H1 (cell line): ENCODE measurements around the gene UPF1.
A peak's percentile ranks its signal among the peaks of the same experiment; 100 is the strongest.

Experiments used
- BRCA1 ChIP-seq: IDR thresholded peaks from 2 replicates; pipeline ENCODE4 v1.6.1; 2012; ENCODE audit warnings: low read depth, low read length, improper control_type of control experiment
- CBX8 ChIP-seq: fragments of 300-800, 300-1000 bp; sonication (generic); IDR thresholded peaks from 2 replicates; pipeline ENCODE4 v1.7.1; 2016; ENCODE audit warnings: low read depth, low read length, borderline replicate concordance
- EGR1 ChIP-seq: IDR thresholded peaks from 2 replicates; pipeline ENCODE4 v1.6.1; 2011; ENCODE audit warnings: low read depth, low read length, borderline replicate concordance
- POLR2A ChIP-seq, 2 experiments: IDR thresholded peaks; 1 replicate in 1 of 2; 2 replicates in 1 of 2; pipeline ENCODE4 v1.6.1; 2011; ENCODE audit warnings: low read depth in 2 of 2, low read length in 2 of 2, mild to moderate bottlenecking in 2 of 2; ENCODE audit errors: control extremely low read depth in 1 of 2
- POLR2AphosphoS5 ChIP-seq: IDR thresholded peaks from 2 replicates; pipeline ENCODE4 v1.6.1; 2011; ENCODE audit warnings: low read depth, low read length
- RFX5 ChIP-seq: IDR thresholded peaks from 2 replicates; pipeline ENCODE4 v1.6.1; 2011; ENCODE audit warnings: low read depth, low read length, improper control_type of control experiment, borderline replicate concordance
- RNF2 ChIP-seq: fragments of 200-900, 300-1000 bp; sonication (generic); IDR thresholded peaks from 2 replicates; pipeline ENCODE4 v1.7.1; 2016; ENCODE audit warnings: borderline replicate concordance, low read depth, mild to moderate bottlenecking, antibody characterized with exemption, low read length; ENCODE audit not compliant: poor library complexity, severe bottlenecking; ENCODE audit errors: missing control alignments
- SRF ChIP-seq: IDR thresholded peaks from 2 replicates; pipeline ENCODE4 v1.6.1; 2011; ENCODE audit warnings: mild to moderate bottlenecking, low read depth, low read length, moderate library complexity
- TF ChIP-seq, protein P1 (sequence below), 3 experiments: IDR thresholded peaks; 1 replicate in 2 of 3; 2 replicates in 1 of 3; pipeline versions ENCODE4 v1.5.1 to v1.6.1; 2011; ENCODE audit warnings: low read length in 3 of 3, mild to moderate bottlenecking in 3 of 3, inconsistent platforms in 2 of 3, low read depth in 1 of 3, moderate library complexity in 1 of 3; ENCODE audit not compliant: insufficient read depth in 1 of 3; ENCODE audit errors: control extremely low read depth in 1 of 3
- TF ChIP-seq, protein P2 (sequence below): IDR thresholded peaks from 2 replicates; pipeline ENCODE4 v1.6.1; 2011; ENCODE audit warnings: low read length, improper control_type of control experiment
- TF ChIP-seq, protein P3 (sequence below): fragments of 300-600 bp; sonication (generic); IDR thresholded peaks from 2 replicates; pipeline ENCODE4 v1.7.1; 2012; ENCODE audit warnings: low read length, moderate library complexity, mild to moderate bottlenecking, inconsistent platforms; ENCODE audit not compliant: insufficient replicate concordance
- TF ChIP-seq, protein P4 (sequence below): IDR thresholded peaks from 2 replicates; pipeline ENCODE4 v1.6.1; 2012; ENCODE audit warnings: inconsistent platforms

- TF ChIP-seq POLR2AphosphoS5: no peak
- TF ChIP-seq RNF2: no peak
- TF ChIP-seq, protein P1, sequence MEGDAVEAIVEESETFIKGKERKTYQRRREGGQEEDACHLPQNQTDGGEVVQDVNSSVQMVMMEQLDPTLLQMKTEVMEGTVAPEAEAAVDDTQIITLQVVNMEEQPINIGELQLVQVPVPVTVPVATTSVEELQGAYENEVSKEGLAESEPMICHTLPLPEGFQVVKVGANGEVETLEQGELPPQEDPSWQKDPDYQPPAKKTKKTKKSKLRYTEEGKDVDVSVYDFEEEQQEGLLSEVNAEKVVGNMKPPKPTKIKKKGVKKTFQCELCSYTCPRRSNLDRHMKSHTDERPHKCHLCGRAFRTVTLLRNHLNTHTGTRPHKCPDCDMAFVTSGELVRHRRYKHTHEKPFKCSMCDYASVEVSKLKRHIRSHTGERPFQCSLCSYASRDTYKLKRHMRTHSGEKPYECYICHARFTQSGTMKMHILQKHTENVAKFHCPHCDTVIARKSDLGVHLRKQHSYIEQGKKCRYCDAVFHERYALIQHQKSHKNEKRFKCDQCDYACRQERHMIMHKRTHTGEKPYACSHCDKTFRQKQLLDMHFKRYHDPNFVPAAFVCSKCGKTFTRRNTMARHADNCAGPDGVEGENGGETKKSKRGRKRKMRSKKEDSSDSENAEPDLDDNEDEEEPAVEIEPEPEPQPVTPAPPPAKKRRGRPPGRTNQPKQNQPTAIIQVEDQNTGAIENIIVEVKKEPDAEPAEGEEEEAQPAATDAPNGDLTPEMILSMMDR (IDR thresholded peaks at IDR 0.05; ENCODE audit: control extremely low read depth in 1 of 3, insufficient read depth in 1 of 3, low read depth in 1 of 3, low read length in 3 of 3): peak; percentile 95 to 99 (median 96)
- TF ChIP-seq, protein P2, sequence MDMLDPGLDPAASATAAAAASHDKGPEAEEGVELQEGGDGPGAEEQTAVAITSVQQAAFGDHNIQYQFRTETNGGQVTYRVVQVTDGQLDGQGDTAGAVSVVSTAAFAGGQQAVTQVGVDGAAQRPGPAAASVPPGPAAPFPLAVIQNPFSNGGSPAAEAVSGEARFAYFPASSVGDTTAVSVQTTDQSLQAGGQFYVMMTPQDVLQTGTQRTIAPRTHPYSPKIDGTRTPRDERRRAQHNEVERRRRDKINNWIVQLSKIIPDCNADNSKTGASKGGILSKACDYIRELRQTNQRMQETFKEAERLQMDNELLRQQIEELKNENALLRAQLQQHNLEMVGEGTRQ: no peak
- TF ChIP-seq, protein P3, sequence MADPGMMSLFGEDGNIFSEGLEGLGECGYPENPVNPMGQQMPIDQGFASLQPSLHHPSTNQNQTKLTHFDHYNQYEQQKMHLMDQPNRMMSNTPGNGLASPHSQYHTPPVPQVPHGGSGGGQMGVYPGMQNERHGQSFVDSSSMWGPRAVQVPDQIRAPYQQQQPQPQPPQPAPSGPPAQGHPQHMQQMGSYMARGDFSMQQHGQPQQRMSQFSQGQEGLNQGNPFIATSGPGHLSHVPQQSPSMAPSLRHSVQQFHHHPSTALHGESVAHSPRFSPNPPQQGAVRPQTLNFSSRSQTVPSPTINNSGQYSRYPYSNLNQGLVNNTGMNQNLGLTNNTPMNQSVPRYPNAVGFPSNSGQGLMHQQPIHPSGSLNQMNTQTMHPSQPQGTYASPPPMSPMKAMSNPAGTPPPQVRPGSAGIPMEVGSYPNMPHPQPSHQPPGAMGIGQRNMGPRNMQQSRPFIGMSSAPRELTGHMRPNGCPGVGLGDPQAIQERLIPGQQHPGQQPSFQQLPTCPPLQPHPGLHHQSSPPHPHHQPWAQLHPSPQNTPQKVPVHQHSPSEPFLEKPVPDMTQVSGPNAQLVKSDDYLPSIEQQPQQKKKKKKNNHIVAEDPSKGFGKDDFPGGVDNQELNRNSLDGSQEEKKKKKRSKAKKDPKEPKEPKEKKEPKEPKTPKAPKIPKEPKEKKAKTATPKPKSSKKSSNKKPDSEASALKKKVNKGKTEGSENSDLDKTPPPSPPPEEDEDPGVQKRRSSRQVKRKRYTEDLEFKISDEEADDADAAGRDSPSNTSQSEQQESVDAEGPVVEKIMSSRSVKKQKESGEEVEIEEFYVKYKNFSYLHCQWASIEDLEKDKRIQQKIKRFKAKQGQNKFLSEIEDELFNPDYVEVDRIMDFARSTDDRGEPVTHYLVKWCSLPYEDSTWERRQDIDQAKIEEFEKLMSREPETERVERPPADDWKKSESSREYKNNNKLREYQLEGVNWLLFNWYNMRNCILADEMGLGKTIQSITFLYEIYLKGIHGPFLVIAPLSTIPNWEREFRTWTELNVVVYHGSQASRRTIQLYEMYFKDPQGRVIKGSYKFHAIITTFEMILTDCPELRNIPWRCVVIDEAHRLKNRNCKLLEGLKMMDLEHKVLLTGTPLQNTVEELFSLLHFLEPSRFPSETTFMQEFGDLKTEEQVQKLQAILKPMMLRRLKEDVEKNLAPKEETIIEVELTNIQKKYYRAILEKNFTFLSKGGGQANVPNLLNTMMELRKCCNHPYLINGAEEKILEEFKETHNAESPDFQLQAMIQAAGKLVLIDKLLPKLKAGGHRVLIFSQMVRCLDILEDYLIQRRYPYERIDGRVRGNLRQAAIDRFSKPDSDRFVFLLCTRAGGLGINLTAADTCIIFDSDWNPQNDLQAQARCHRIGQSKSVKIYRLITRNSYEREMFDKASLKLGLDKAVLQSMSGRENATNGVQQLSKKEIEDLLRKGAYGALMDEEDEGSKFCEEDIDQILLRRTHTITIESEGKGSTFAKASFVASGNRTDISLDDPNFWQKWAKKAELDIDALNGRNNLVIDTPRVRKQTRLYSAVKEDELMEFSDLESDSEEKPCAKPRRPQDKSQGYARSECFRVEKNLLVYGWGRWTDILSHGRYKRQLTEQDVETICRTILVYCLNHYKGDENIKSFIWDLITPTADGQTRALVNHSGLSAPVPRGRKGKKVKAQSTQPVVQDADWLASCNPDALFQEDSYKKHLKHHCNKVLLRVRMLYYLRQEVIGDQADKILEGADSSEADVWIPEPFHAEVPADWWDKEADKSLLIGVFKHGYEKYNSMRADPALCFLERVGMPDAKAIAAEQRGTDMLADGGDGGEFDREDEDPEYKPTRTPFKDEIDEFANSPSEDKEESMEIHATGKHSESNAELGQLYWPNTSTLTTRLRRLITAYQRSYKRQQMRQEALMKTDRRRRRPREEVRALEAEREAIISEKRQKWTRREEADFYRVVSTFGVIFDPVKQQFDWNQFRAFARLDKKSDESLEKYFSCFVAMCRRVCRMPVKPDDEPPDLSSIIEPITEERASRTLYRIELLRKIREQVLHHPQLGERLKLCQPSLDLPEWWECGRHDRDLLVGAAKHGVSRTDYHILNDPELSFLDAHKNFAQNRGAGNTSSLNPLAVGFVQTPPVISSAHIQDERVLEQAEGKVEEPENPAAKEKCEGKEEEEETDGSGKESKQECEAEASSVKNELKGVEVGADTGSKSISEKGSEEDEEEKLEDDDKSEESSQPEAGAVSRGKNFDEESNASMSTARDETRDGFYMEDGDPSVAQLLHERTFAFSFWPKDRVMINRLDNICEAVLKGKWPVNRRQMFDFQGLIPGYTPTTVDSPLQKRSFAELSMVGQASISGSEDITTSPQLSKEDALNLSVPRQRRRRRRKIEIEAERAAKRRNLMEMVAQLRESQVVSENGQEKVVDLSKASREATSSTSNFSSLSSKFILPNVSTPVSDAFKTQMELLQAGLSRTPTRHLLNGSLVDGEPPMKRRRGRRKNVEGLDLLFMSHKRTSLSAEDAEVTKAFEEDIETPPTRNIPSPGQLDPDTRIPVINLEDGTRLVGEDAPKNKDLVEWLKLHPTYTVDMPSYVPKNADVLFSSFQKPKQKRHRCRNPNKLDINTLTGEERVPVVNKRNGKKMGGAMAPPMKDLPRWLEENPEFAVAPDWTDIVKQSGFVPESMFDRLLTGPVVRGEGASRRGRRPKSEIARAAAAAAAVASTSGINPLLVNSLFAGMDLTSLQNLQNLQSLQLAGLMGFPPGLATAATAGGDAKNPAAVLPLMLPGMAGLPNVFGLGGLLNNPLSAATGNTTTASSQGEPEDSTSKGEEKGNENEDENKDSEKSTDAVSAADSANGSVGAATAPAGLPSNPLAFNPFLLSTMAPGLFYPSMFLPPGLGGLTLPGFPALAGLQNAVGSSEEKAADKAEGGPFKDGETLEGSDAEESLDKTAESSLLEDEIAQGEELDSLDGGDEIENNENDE: no peak
- TF ChIP-seq RFX5: no peak
- no peak for TF ChIP-seq BRCA1
- no peak for TF ChIP-seq EGR1
- no peak for TF ChIP-seq POLR2A (IDR thresholded peaks at IDR 0.05; ENCODE audit: control extremely low read depth in 1 of 2, low read depth in 2 of 2, low read length in 2 of 2)
- no peak for TF ChIP-seq CBX8
- TF ChIP-seq, protein P4, sequence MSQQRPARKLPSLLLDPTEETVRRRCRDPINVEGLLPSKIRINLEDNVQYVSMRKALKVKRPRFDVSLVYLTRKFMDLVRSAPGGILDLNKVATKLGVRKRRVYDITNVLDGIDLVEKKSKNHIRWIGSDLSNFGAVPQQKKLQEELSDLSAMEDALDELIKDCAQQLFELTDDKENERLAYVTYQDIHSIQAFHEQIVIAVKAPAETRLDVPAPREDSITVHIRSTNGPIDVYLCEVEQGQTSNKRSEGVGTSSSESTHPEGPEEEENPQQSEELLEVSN: no peak
- TF ChIP-seq SRF: no peak
Measured at GRCh38 chr19:18846862-18847548, 15.2 kb downstream of the UPF1 start.
